Endothelial cell of umbilical vein (primary cell): ENCODE results near the gene TTC34. TPM values are rescaled to one million over a fixed set of nuclear protein-coding genes. Genes with fewer than 3 reads are reported as not detected.

Experiments
- BruUV-seq: library from RNA; stranded (reverse); fragments of 400-500 nt; replicated peaks from 2 replicates; lab custom pipeline; 2021; lab: Mats Ljungman, UMichigan
- CTCF ChIA-PET: fragments of 300-600, 350-600 bp; sonication (Branson Sonifier 250); formaldehyde crosslinking; loops from one replicate; lab custom pipeline; 2021; ENCODE audit warnings: antibody characterized with exemption, inconsistent platforms; lab: Charles Lee
- POLR2A ChIA-PET: fragments of 300-600, 350-600 bp; sonication (Branson Sonifier 250); formaldehyde crosslinking; loops from one replicate; lab custom pipeline; 2021; ENCODE audit warnings: antibody characterized with exemption, inconsistent platforms; lab: Charles Lee
- DNase-seq: peaks from one replicate; pipeline ENCODE4 v3.0.0-alpha.2; 2011; ENCODE audit warnings: low read depth, low spot score
- FAIRE-seq: peaks from 2 replicates; lab custom pipeline; 2011; peaks lifted over from hg19 to GRCh38; lab: Jason Lieb, UNC
- H2AFZ ChIP-seq: 2 replicates; pipeline ENCODE4 v1.6.0; 2012; ENCODE audit warnings: low read depth, low read length, control low read depth, inconsistent platforms
- H3K27ac ChIP-seq: 2 replicates; pipeline ENCODE4 v1.5.1; 2011; ENCODE audit warnings: low read depth, mild to moderate bottlenecking, control low read depth, low read length, moderate library complexity; ENCODE audit not compliant: insufficient read depth
- H3K27me3 ChIP-seq, 2 experiments: 2 replicates each; pipeline versions ENCODE4 v1.6.0 to v1.6.1; 2011; ENCODE audit warnings: low read length in 2 of 2, mixed read lengths in 1 of 2; ENCODE audit not compliant: control insufficient read depth in 2 of 2, insufficient read depth in 2 of 2
- H3K36me3 ChIP-seq, 2 experiments: 2 replicates in 1 of 2; 3 replicates in 1 of 2; pipeline ENCODE4 v1.5.1; 2011; ENCODE audit warnings: low read length in 2 of 2, mild to moderate bottlenecking in 1 of 2, moderate library complexity in 1 of 2; ENCODE audit not compliant: control insufficient read depth in 2 of 2, insufficient read depth in 2 of 2; ENCODE audit errors: extremely low read depth in 1 of 2
- H3K4me1 ChIP-seq: 3 replicates; pipeline ENCODE4 v1.5.1; 2011; ENCODE audit warnings: mild to moderate bottlenecking, low read length; ENCODE audit not compliant: control insufficient read depth, insufficient read depth; ENCODE audit errors: extremely low read depth
- H3K4me2 ChIP-seq: 2 replicates; pipeline ENCODE4 v1.6.1; 2011; ENCODE audit warnings: low read length, control low read depth, mixed read lengths; ENCODE audit not compliant: insufficient read depth
- H3K4me3 ChIP-seq, 3 experiments: fragments of 200-600 bp in 1 of 3; sonication (generic), shearing (Covaris generic) in 1 of 3; replicated peaks in 1 of 3; 2 replicates each; pipeline ENCODE4 v1.5.1; 2011 to 2016; ENCODE audit warnings: control low read depth in 3 of 3, low read length in 3 of 3, mild to moderate bottlenecking in 2 of 3, inconsistent platforms in 1 of 3, low read depth in 1 of 3, moderate library complexity in 1 of 3; ENCODE audit not compliant: insufficient read depth in 1 of 3
- H3K79me2 ChIP-seq: 2 replicates; pipeline ENCODE4 v1.6.0; 2012; ENCODE audit warnings: low read length, inconsistent platforms; ENCODE audit not compliant: control insufficient read depth, insufficient read depth
- H3K9ac ChIP-seq: replicated peaks from 2 replicates; pipeline ENCODE3; 2011; ENCODE audit warnings: low read length, control low read depth; ENCODE audit not compliant: insufficient read depth; ENCODE audit errors: extremely low read depth
- H3K9me1 ChIP-seq: replicated peaks from 3 replicates; pipeline ENCODE4 v1.6.0; 2011; ENCODE audit warnings: mild to moderate bottlenecking, low read length; ENCODE audit not compliant: control insufficient read depth, insufficient read depth; ENCODE audit errors: extremely low read depth
- H3K9me3 ChIP-seq: replicated peaks from 2 replicates; pipeline ENCODE4 v1.5.1; 2012; ENCODE audit warnings: low read length, inconsistent platforms; ENCODE audit not compliant: control insufficient read depth, insufficient read depth
- H4K20me1 ChIP-seq: replicated peaks from 2 replicates; pipeline ENCODE3; 2011; ENCODE audit warnings: mild to moderate bottlenecking, low read length; ENCODE audit not compliant: control insufficient read depth, insufficient read depth; ENCODE audit errors: extremely low read depth
- EZH2 ChIP-seq: IDR thresholded peaks from 2 replicates; pipeline ENCODE4 v1.6.1; 2012; ENCODE audit warnings: borderline replicate concordance, low read depth, mild to moderate bottlenecking, moderate library complexity, low read length, inconsistent platforms; ENCODE audit not compliant: severe bottlenecking
- FOS ChIP-seq: IDR thresholded peaks from 2 replicates; pipeline ENCODE4 v1.6.1; 2011; ENCODE audit warnings: mild to moderate bottlenecking, low read length, moderate library complexity, borderline replicate concordance; ENCODE audit not compliant: insufficient read depth
- GATA2 ChIP-seq: IDR thresholded peaks from 2 replicates; pipeline ENCODE4 v1.7.0; 2011; ENCODE audit warnings: low read depth, mild to moderate bottlenecking, moderate library complexity, mixed read lengths, low read length; ENCODE audit not compliant: insufficient read length, insufficient read depth
- JUN ChIP-seq: IDR thresholded peaks from 2 replicates; pipeline ENCODE4 v1.6.1; 2011; ENCODE audit warnings: borderline replicate concordance, low read depth; ENCODE audit not compliant: insufficient read length, insufficient read depth
- MYC ChIP-seq: IDR thresholded peaks from one replicate; pipeline ENCODE4 v1.6.1; 2011; ENCODE audit warnings: mild to moderate bottlenecking, low read depth, low read length
- POLR2A ChIP-seq: IDR thresholded peaks from 2 replicates; pipeline ENCODE4 v1.6.1; 2012; ENCODE audit warnings: low read depth, mild to moderate bottlenecking, control low read depth, low read length
- POLR2AphosphoS5 ChIP-seq: IDR thresholded peaks from 2 replicates; pipeline ENCODE4 v1.6.1; 2012; ENCODE audit warnings: low read depth, mild to moderate bottlenecking, control low read depth, low read length, moderate library complexity; ENCODE audit not compliant: insufficient read depth
- dilution Hi-C: fragments of 300-500 bp; cut with MboI; formaldehyde crosslinking; loops from one replicate; pipeline ENCODE4 v1.15.0; 2019; ENCODE audit warnings: low sequenced_read_pairs; ENCODE audit not compliant: extremely low pct_ligation_motif_present
- intact Hi-C: fragments of 100-400 bp; cut with micrococcal nuclease; formaldehyde crosslinking; loops from one replicate; pipeline ENCODE4 v1.10.0; 2022
- polyA plus RNA-seq, 4 experiments: library from polyadenylated mRNA; depleted of rRNA in 3 of 4; stranded (reverse) in 3 of 4; unstranded in 1 of 4; fragments of >200 nt; gene quantifications; 2 replicates each; pipeline versions ENCODE4 v1.2.1 to v1.2.3, GENCODE V29; 2011 to 2012; ENCODE audit warnings: missing spikeins in 1 of 4
- total RNA-seq: library from RNA; stranded (reverse); gene quantifications from 2 replicates; pipeline ENCODE4 v1.2.3, GENCODE V29; 2021
- TF ChIP-seq, protein P1 (sequence below): IDR thresholded peaks from 2 replicates; pipeline ENCODE4 v1.6.1; 2011; ENCODE audit not compliant: insufficient read depth, insufficient read length
- TF ChIP-seq, protein P2 (sequence below), 2 donors: IDR thresholded peaks; 1 replicate in 1 of 2; 2 replicates in 1 of 2; pipeline ENCODE4 v1.5.1; 2011; ENCODE audit warnings: low read length in 2 of 2, mild to moderate bottlenecking in 2 of 2, moderate library complexity in 2 of 2, control low read depth in 1 of 2, inconsistent platforms in 1 of 2, low read depth in 1 of 2; ENCODE audit not compliant: insufficient read depth in 1 of 2; ENCODE audit errors: extremely low read depth in 1 of 2

TTC34 gene
- total and polyA plus RNA-seq, 2 donors (not counting 3 experiments of a cell fraction or from before 2014, with no cell fraction given) = 0.08 to 0.77 TPM

DNA sequence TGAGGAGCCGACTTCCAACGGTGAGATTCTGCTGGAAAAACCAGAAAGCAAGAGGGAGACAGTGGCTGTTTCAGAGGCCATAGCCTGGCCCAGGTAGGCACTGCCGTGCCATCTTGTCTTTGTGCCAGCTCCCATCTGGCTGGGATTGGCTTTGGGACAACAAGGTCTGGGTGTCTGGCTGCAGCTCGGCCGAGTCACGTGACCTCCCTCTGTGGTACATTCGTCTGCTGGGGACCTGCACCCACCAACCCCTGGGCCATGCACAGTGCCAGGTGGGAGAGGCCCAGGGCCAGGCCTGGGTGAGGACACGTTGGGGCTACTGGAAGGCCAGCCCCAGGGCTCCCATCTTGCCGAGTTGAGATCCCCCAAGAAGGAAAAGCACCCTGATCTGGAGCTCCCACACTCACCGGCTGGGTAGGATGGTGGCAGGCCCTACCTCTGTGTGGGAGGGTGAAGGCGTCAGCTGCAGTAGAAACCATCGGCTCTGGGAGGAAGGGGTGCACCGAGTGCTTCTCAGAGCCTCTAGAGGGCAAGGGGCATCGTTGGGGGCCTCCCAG, 25.3 kb upstream of the TTC34 start:
- Histone ChIP-seq H3K9me3 (no peaks in the 10 kb centered on the region), H3K27me3 (no peaks in the 10 kb centered on the region), H3K27ac (no peak overlapping the region), H4K20me1 (no peaks in the 10 kb centered on the region), H3K36me3 (no peaks in the 10 kb centered on the region), H3K9me1 (no peaks in the 10 kb centered on the region), H3K9ac (no peak overlapping the region), H3K79me2 (no peaks in the 10 kb centered on the region), H3K4me3 (no peak overlapping the region), H3K4me2 (no peak overlapping the region), H2AFZ (no peak overlapping the region), H3K4me1 (no peaks in the 10 kb centered on the region)
- intact Hi-C loops = no loop called here
- BruUV-seq = no TSS peak
- POLR2A ChIA-PET = no interaction called here
- no peak for FAIRE-seq
- dilution Hi-C loops = no loop called here
- CTCF ChIA-PET = no interaction called here
- TF ChIP-seq MYC (no peak), GATA2 (no peak), POLR2AphosphoS5 (no peak), FOS (no peak), POLR2A (no peak), EZH2 (no peak), JUN (no peak)
- TF ChIP-seq, protein P1, sequence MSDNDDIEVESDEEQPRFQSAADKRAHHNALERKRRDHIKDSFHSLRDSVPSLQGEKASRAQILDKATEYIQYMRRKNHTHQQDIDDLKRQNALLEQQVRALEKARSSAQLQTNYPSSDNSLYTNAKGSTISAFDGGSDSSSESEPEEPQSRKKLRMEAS = no peak
- TF ChIP-seq, protein P2, sequence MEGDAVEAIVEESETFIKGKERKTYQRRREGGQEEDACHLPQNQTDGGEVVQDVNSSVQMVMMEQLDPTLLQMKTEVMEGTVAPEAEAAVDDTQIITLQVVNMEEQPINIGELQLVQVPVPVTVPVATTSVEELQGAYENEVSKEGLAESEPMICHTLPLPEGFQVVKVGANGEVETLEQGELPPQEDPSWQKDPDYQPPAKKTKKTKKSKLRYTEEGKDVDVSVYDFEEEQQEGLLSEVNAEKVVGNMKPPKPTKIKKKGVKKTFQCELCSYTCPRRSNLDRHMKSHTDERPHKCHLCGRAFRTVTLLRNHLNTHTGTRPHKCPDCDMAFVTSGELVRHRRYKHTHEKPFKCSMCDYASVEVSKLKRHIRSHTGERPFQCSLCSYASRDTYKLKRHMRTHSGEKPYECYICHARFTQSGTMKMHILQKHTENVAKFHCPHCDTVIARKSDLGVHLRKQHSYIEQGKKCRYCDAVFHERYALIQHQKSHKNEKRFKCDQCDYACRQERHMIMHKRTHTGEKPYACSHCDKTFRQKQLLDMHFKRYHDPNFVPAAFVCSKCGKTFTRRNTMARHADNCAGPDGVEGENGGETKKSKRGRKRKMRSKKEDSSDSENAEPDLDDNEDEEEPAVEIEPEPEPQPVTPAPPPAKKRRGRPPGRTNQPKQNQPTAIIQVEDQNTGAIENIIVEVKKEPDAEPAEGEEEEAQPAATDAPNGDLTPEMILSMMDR (IDR thresholded peaks at IDR 0.05; ENCODE audit: extremely low read depth in 1 of 2, insufficient read depth in 1 of 2, low read depth in 1 of 2, low read length in 2 of 2) = no peak
- no peak for DNase-seq
